Forelimb muscle (tissue), 1 donor: ENCODE results near the gene PCED1B. TPM values are rescaled to one million over a fixed set of nuclear protein-coding genes. Genes with fewer than 3 reads are reported as not detected.

Experiments
- DNase-seq: peaks from one replicate; pipeline ENCODE4 v3.0.0-alpha.2; 2013; ENCODE audit warnings: low read depth
- polyA plus RNA-seq: library from polyadenylated mRNA; unstranded; fragments of 120-200 nt; gene quantifications from one replicate; pipeline ENCODE4 v1.2.1, GENCODE V29; 2013; ENCODE audit not compliant: insufficient read length

The PCED1B gene
- polyA plus RNA-seq, 1 donor: 0.47 TPM

DNA sequence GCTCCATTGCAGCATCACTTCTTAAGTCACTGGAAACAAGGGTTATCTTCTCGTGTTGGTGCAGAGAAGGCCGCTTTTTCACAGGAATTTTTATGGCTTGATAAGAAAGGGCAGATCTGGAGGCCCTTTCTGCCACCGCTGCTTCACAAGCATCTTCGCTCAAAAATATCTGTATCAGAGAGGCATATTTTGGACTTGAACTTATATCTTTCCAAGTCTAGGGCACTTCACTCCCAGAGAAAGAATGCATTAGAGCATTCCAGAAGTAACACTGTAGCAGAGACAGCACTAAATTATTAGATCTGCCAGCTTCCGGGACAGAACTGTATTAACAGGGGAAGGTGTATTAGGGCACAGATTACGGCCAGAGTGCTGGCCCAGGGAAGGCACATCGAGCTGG, 152.0 kb downstream of the PCED1B start:
- DNase-seq: no peak

DNA sequence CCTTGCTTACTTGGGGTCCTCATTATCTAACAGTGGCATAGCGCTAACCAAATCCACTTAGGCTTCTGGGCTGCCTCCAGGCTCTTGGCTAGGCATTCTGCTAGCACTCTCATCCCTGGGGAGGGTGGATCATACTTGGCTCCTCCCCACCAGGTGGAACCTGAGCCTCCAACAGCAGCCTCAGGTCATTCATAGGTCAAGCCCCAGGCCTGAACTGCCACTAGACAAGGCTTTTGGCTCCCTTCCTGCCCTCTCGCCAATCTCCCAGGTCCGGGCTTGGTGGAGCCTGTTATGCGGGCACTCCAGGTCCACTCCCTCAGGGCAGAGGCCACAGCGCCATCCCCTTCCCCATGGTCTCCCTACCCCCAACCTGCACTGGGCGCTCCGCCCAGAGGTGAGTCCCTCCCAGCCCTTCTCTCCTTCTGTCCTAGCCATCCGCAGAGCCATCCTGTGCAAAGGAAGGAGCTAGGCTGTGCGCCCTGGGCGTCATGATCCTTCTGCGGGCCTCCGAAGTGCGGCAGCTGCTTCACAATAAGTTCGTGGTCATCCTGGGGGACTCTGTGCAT, 155.2 kb downstream of the PCED1B start:
- no peak for DNase-seq

DNA sequence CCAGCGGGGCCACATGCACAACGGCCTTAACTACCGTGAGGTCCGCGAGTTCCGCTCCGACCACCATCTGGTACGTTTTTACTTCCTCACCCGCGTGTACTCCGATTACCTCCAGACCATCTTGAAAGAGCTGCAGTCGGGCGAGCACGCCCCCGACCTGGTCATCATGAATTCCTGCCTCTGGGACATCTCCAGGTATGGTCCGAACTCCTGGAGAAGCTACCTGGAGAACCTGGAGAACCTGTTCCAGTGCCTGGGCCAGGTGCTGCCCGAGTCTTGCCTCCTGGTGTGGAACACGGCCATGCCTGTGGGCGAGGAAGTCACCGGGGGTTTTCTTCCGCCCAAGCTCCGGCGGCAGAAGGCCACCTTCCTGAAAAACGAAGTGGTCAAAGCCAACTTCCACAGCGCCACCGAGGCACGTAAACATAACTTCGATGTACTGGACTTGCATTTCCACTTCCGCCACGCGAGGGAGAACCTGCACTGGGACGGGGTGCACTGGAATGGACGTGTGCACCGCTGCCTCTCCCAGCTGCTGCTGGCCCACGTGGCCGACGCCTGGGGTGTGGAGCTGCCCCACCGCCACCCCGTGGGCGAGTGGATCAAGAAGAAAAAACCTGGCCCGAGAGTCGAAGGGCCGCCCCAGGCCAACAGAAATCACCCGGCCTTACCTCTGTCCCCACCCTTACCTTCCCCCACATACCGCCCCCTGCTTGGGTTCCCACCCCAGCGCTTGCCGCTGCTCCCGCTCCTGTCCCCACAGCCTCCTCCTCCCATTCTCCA, 156.0 kb downstream of the PCED1B start:
- no peak for DNase-seq

DNA sequence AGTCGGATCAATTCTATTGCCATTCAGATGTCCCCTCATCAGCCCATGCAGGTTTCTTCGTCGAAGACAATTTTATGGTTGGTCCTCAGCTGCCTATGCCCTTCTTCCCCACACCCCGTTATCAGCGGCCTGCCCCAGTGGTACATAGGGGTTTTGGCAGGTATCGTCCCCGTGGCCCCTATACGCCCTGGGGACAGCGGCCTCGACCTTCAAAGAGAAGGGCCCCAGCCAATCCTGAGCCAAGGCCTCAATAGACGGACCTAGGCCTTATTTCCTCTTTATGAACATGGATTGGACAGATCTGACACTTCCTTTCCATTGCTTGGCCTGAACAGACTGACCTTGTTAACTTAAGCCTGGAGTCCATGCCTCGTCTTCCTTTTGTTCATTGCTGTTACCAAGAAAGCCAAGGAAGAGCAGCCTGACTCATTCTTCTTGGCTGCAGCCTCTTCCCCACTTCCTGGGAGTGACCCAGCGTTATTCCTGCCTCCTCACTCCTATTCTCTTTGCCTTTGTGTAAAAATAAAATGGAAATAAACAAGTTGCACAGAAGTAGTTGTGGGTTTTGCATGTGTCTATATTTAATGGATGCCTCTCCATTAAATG, 156.8 kb downstream of the PCED1B start:
- DNase-seq: no peak

DNA sequence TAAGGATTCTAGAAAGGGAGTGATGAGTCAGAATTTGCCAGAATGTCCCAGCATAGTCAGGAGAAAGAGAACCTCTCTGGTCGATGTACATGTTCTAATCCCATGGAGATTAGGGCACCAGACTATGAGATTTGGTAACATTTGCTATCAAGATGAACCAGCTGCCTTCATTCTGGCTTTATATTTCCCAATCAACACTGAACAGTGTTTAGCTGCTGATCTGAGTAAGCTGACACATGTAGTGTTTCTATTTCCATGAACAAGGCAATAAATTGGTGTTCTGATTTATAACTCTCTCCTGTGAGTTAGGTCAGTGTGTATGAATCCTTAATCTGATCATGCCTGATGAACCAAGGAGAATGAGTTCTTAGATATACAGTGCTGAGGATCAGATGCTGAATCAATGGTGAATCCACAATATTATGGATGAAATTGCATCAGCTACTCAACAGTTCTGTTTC, 158.4 kb downstream of the PCED1B start:
- no peak for DNase-seq

DNA sequence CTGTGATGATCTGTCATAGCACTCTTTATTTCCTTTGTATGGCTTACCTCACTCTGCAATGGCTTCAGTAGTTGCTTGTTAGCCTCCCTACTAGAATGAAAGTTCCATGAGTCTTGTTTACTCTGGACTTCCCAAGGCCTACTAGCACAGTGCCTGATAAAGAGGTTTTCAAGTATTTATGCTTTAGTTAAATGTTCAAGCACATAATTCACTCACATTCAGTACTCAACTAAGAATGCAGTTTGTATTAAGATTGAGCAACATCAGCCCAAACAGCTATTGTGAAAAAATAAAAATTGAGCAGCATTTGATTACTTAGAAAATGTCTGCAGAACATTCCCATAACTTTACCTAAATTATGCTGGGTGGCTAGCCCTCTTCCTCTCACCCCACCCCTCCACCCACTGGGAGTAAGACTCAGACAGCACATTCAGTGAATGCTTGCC, 159.3 kb downstream of the PCED1B start:
- no peak for DNase-seq

DNA sequence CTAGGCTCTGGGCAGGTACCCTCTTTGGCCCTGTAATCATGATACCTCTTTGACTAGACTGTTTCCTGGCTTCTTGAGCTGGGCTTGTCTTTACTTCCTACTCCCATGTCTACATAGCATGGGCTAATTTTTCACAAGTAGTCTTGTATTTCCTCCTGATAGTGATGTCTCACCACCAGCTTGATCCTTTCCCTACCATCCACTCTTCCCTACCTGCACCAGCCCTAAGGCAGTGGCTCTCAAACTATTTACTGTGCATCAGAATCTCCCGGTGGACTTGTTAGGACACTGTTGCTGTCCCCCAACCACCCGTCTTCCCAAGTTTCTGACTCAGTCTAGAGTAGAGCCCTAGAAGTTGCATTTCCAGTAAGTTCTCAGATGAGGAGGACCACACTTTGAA, 163.0 kb downstream of the PCED1B start:
- no peak for DNase-seq

DNA sequence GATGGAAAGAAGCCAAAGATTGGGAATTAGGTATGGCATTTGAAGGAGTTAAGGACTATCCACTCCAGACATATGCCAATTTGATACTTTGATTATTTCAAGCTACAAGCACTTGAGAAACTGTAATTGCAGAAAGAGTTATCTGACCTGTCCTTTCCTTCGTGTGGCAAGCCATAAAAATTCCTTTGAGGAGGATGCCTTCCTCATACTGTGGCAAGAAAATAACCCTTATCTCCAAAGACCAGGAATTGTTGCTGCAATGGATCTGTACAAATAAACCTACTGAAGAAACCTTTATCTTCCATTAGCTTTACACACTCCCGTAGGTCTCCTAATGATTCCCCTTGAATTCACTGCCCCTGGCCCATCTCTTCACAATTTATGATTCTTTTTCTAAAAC, 165.4 kb downstream of the PCED1B start:
- DNase-seq: no peak

DNA sequence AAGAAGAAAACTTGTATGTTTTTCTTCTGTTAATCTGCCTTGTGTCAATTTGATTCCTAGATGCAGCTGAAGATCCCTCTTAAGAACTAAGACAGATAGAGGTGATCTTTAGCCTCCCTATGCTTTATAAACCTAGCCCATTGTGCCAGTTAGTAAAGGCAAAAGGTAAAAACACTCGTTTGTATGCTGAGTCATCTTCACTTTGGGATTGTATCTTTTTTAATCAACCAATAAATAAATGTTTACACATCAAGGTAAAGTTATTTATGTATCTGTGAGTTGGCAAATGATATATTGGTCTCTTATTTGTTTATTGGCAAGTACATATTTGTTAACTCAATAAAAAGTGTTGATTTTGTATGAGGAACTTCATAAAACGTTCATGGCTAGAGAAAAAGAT, 166.2 kb downstream of the PCED1B start:
- no peak for DNase-seq

DNA sequence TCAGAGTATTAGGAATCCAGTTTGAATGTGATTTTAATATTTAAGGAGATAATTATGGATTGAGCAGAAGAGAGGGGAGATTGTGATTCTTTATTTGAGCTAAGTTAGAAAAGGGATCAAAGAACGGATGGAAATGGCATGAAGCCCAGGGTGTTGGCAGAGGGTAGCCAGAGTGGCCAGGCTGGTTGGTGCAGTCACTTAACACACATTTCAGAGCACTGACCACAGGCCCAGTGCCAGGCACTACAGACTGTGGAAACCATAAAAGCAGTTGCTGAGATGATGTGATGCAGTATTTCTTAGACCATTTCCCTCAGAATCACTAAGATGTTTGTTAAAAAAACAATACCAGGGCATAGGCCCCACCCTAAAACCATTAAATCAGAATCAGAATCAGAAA, 168.0 kb downstream of the PCED1B start:
- DNase-seq: no peak

DNA sequence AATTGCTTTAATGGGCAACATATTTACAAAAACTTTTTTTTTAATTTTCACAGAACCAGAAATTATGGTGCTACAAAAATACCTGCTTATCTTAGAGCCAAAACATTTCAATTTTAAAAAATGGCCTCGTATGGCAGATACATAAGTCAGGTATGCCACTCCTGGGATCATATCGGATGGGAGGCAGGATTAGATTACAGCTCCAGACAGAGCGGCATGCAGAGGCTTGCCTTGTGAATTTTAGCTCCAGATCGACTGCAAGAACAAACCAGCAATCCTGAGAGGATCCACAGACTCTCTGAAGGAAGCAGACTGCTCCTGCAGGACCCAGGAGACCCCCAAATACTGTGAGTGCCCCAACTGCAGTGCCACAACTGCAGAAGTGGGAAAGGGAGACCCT, 169.7 kb downstream of the PCED1B start:
- DNase-seq: no peak

DNA sequence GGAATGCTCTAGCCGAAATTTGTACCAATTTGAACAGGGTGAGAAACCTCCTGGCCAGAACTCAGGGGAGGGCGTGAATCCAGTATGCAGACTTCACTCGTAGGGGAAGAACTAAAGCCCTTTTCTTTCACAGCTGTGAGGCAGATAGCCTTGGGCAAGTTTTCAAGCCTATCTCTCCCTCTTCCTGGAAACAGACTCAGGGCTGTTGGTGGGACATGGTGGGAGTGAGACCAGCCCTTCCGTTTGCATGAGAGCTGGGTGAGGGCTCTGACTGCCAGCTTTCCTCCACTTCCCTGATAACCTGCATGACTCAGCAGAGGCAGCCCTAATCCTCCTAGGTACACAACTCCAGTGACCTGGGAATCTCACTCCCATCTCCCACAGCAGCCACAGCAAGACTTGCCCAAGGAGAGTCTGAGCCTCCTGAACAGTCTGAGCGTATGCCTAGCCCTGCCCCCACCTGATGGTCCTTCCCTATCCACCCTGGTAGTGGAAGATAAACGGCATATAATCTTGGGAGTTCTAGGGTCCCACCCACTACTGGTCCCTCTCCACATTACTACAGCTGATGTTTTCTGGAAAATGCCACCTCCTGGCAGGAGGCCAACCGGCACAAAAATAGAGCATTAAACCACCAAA, 170.4 kb downstream of the PCED1B start:
- DNase-seq: no peak

DNA sequence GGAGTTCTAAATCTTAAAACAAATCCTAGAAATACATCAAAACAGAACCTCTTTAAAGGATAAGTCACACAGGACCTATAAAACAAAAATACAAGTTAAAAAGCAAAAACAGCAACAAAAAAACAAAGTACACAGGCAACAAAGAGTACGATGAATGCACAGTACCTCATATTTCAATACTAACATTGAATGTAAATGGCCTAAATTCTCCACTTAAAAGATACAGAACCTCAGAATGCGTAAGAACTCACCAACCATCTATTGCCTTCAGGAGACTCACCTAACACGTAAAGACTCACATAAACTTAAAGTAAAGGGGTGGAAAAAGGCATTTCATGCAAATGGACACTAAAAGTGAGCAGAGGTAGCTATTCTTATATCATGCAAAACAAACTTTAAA, 172.5 kb downstream of the PCED1B start:
- DNase-seq: no peak

DNA sequence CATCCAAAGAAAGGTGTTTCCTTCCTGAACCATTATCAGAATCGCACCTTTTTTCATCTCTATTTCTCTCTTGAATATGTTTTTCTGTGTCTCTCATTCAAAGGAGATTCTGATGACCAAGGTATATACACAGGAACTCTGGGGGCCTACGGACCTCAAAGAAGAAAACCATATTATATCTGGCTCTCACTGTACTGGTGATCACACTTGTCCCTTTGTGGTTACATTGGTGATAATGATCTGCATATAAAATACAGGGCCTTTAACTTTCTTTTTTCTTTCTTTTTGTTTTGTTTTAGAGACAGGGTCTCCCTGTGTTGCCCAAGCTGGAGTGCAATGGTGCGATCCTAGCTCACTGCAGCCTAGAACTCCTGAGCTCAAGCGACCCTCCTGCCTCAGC, 185.5 kb downstream of the PCED1B start:
- no peak for DNase-seq

DNA sequence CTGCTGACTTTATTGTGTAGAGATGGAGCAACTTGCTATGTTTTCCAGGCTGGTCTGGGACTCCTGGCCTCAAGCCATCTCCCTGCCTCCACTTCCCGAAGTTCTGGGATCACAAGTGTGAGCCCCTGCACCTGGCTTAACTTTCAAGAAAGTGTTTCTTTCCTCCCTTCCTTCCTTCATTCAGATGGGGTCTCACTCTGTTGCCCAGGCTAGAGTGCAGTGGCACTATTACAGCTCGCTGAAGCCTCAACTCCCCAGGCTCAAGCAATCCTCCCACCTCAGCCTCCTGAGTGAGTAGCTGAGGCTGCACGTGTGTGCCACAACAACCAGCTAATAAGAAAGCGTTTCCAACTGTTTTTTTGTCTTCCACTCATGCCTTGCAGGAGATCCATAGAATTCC, 186.0 kb downstream of the PCED1B start:
- no peak for DNase-seq

DNA sequence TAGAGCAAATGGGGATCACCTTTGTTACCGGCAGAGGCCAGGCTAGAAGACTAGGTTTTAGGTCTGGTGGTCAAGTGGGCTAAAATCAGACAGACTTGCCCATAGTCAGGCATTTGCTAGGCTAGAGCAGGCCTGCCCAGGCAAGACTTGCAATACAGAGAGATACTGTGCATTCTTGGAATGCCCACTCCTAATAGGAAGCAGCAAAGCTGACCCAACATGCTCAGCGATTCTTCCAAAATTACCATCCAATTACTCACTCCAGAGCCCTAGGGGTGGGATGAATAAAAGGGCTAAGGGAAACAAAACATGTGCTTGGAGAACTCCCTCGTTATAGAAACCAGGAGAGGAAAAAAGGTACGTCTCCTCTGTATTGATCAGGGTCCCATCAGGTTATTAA, 188.2 kb downstream of the PCED1B start:
- no peak for DNase-seq

DNA sequence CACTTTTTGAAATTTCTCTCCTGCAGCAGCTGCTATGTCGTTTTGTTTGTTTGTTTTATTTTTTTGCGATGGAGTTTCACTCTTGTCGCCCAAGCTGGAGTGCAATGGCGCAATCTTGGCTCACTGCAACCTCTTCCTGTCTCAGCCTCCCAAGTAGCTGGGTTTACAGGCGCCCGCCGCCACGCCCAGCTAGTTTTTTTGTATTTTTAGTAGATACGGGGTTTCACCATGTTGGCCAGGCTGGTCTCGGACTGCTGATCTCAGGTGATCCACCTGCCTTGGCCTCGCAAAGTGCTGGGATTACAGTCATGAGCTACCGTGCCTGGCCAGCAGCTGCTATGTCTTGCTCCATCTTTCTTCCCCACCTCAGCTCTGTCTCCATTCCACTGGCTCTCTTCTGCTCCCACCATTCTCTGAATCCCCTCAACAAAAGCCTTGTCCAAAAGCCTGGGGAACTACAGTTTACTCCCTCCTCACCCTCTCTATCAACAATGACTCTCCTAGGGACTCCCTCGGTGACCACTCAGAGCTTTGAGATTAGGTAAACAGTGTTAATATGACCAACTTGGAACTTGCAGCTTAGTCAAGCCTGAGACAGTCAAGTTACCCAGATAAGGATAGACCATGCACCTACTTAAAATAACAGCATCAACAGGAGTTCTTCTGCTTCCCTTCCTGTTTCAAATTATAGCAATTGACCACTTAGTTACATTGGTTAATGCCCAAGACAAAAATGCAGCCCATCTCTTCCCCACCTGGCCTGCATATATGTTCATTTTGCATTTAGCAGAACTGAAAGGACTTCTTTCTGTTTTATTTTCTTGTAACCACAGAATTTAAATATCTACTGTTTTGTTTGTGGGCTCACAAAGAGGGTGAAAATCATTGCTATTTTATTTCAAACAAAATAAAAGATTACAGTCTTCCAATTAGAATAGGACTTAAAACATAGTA, 189.4 kb downstream of the PCED1B start:
- DNase-seq: no peak

DNA sequence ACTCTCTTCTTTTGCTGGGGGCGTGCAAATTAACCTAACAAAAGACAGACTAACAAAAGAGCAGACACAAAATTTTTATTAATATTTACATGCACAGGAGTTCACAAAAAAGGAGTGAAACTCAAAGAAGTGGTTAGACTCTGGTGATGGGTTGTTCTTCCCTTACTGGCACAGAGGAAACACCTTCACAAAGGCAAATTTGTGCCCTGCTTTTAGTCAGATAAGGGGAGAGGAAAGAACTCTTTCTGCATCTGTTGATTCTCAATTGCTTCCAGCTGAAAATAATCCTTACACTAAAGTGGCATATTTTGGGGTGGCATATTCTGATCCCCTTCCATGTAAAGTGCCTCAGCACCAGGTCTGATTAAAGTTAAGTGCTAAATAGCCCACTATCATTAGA, 190.5 kb downstream of the PCED1B start:
- DNase-seq: no peak

DNA sequence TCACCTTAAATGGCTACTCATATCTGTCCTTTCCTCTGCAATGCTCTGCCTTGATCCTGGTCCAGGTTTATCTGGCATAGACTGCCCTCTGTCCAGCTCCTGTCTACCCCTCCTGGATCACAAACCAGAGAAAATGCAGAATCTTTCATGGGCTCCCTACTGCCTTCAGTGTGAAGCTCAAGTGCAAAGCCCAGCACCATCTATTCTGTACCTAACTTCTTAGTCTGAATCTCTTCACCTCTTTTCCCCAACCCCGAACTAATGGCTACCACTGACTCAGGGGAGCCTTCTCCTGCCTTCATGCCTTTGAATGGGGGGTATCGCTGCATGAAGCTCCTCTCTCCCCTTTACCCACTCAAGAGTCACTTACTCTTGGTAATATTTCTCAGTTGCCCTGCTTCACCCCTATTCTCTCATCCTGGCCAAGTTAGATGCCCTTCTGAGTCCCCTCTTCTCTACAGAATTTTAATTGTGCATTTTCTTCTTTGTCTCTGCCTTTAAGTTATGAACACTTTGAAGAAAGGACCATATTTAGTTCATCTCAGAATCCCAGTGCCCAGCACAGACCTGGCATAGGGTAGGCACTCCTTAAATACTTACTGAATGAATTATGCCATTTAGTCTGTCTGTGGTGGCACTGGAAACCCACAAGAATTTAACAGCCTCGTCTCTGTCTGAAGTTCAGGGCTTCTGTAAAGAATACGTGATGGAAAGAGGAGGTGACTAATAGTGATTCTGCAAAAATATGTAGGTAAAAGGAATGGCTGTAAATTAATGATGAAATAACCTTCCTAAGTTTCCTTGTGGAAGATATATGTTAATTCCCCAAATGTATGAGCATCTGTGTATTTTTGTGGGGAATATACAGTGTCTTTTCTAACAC, 191.6 kb downstream of the PCED1B start:
- no peak for DNase-seq

DNA sequence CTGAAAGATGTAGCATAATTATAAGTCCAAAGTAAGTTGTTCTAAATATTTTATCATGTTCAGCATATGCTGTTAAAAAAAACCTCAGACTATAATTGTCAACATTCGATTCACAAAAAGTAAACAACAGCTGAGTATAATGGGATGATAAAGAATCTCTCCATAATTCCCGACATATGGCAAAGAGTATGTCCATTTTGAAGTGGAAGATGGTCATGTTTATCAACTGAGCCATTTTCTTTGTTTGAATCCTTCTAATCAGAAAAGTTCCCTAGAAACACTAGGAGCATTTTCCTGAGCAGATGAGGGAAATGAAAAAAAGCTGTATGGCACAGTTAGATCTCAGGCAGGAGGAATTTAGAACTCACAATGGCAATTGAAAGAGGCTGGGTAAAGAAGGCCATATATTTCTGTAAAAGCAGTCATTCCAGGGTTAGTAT, 192.4 kb downstream of the PCED1B start:
- DNase-seq: no peak
